ENCODE results near the gene CDH20.

The CDH20 gene

GRCh38 chr18:61333271-61333745 lies at the start of gene CDH20:
TSS of gene CDH20 (plus strand) at chr18:61333430.
- no peak for DNase-seq

GRCh38 chr18:61284039-61284438 lies 49.2 kb upstream of the CDH20 start:
- no peak for DNase-seq

GRCh38 chr18:61285777-61286176 lies 47.5 kb upstream of the CDH20 start:
- DNase-seq: no peak

- DNase-seq: no peak
Observed at GRCh38 chr18:61286867-61287266, 46.4 kb upstream of the CDH20 start.

- DNase-seq: no peak
Observed at GRCh38 chr18:61290616-61291015, 42.6 kb upstream of the CDH20 start.

GRCh38 chr18:61292280-61293035 lies 40.8 kb upstream of the CDH20 start:
- no peak for DNase-seq

- DNase-seq: no peak
Observed at GRCh38 chr18:61295153-61295552, 38.1 kb upstream of the CDH20 start.

- no peak for DNase-seq
Observed at GRCh38 chr18:61308004-61308403, 25.2 kb upstream of the CDH20 start.

- DNase-seq: no peak
Observed at GRCh38 chr18:61308795-61309393, 24.3 kb upstream of the CDH20 start.

GRCh38 chr18:61322265-61322873 lies 10.9 kb upstream of the CDH20 start:
- DNase-seq: peak; percentile 43

- no peak for DNase-seq
Observed at GRCh38 chr18:61323951-61324350, 9.3 kb upstream of the CDH20 start.

GRCh38 chr18:61326407-61326806 lies 6.8 kb upstream of the CDH20 start:
- no peak for DNase-seq

- DNase-seq: no peak
Observed at GRCh38 chr18:61329398-61329797, 3.8 kb upstream of the CDH20 start.

GRCh38 chr18:61331051-61331450 lies 2.2 kb upstream of the CDH20 start:
- no peak for DNase-seq

GRCh38 chr18:61333746-61334490 lies 688 bp downstream of the CDH20 start:
- no peak for DNase-seq

GRCh38 chr18:61334491-61334850 lies 1.2 kb downstream of the CDH20 start:
- DNase-seq: no peak

- no peak for DNase-seq
Observed at GRCh38 chr18:61334951-61335683, 1.9 kb downstream of the CDH20 start.

- DNase-seq: no peak
Observed at GRCh38 chr18:61335684-61336555, 2.7 kb downstream of the CDH20 start.

- DNase-seq: no peak
Observed at GRCh38 chr18:61336766-61337165, 3.5 kb downstream of the CDH20 start.

GRCh38 chr18:61337527-61337926 lies 4.3 kb downstream of the CDH20 start:
- DNase-seq: no peak

- DNase-seq: no peak
Observed at GRCh38 chr18:61340148-61340547, 6.9 kb downstream of the CDH20 start.

- DNase-seq: no peak
Observed at GRCh38 chr18:61348230-61348629, 15.0 kb downstream of the CDH20 start.
